AG04449 (cell line): ENCODE data around the gene TRAM2.

Experiments
- CTCF ChIA-PET: fragments of 350-600 bp; formaldehyde crosslinking; extraction: SDS; loops from one replicate; lab custom pipeline; 2021; ENCODE audit warnings: antibody characterized with exemption; lab: Yijun Ruan, JAX
- POLR2A ChIA-PET: fragments of 400-600, 350-600 bp; formaldehyde crosslinking; extraction: SDS; loops from one replicate; lab custom pipeline; 2020; ENCODE audit warnings: antibody characterized with exemption, inconsistent platforms; lab: Yijun Ruan, JAX
- DNase-seq: peaks from one replicate; pipeline ENCODE4 v3.0.0-alpha.2; 2010; ENCODE audit warnings: low read depth, low spot score
- H3K4me3 ChIP-seq: 2 replicates; pipeline ENCODE4 v1.5.1; 2011; ENCODE audit warnings: low read depth, mild to moderate bottlenecking, control low read depth, low read length
- CTCF ChIP-seq: IDR thresholded peaks from one replicate; pipeline ENCODE4 v1.5.1; 2011; ENCODE audit warnings: mild to moderate bottlenecking, moderate library complexity, low read length, control low read depth, inconsistent platforms; ENCODE audit not compliant: insufficient read depth; ENCODE audit errors: missing control alignments

Gene TRAM2

GRCh38 chr6:52550870-52551269, 26.0 kb downstream of the TRAM2 start:
- POLR2A ChIA-PET = interaction anchor here (0.9 to 5.8 kb wide), 5 partner anchors 11 to 36 kb away, joined by 3 to 26 read pairs (median 5); no protein-coding TSS in a partner anchor

GRCh38 chr6:52550014-52550575, 26.8 kb downstream of the TRAM2 start:
- no peak overlapping the region for H3K4me3 ChIP-seq
- ChIA-PET POLR2A (interaction anchor here (0.9 to 5.8 kb wide), 2 partner anchors 10 to 17 kb away, joined by 4 to 26 read pairs; no protein-coding TSS in a partner anchor), CTCF (interaction anchor here (1.0 to 2.2 kb wide), 5 partner anchors 10 to 133 kb away, joined by 3 to 7 read pairs (median 5); no protein-coding TSS in a partner anchor)
- DNase-seq = no peak
- TF ChIP-seq CTCF = no peak

More at GRCh38 chr6:52550870-52551269, 26.0 kb downstream of the TRAM2 start:
- DNase-seq = no peak
- no peak overlapping the region for H3K4me3 ChIP-seq
- no peak for TF ChIP-seq CTCF
- CTCF ChIA-PET = interaction anchor here (1.0 to 2.7 kb wide), 8 partner anchors 8 to 134 kb away, joined by 3 to 7 read pairs (median 3); no protein-coding TSS in a partner anchor

- H3K4me3 ChIP-seq = no peak overlapping the region
- POLR2A ChIA-PET = interaction anchor here (0.9 to 5.8 kb wide), 2 partner anchors 9 to 18 kb away, joined by 4 to 26 read pairs; no protein-coding TSS in a partner anchor
- no peak for TF ChIP-seq CTCF
- DNase-seq = no peak
- CTCF ChIA-PET = interaction anchor here (1.1 to 2.2 kb wide), 4 partner anchors 9 to 133 kb away, joined by 5 to 7 read pairs (median 5); no protein-coding TSS in a partner anchor
These were observed 27.4 kb downstream of the TRAM2 start for GRCh38 chr6:52549428-52549827.

- no peak for TF ChIP-seq CTCF
- no peak for DNase-seq
- POLR2A ChIA-PET = interaction anchor here (5.8 kb wide), 1 partner anchor 9 kb away, joined by 26 read pairs; no protein-coding TSS in a partner anchor
- CTCF ChIA-PET = interaction anchor here (1.1 to 2.0 kb wide), 3 partner anchors 9 to 104 kb away, joined by 5 to 7 read pairs (median 5); no protein-coding TSS in a partner anchor
- no peak overlapping the region for H3K4me3 ChIP-seq
These were observed 27.9 kb downstream of the TRAM2 start for GRCh38 chr6:52548999-52549398.

- ChIA-PET CTCF (interaction anchor here (1.1 to 2.0 kb wide), 2 partner anchors 8 to 12 kb away, joined by 5 to 7 read pairs; no protein-coding TSS in a partner anchor), POLR2A (interaction anchor here (0.6 to 5.8 kb wide), 3 partner anchors 8 to 128 kb away, joined by 3 to 26 read pairs (median 3); partner anchors contain the start of gene EFHC1)
- TF ChIP-seq CTCF = no peak
- H3K4me3 ChIP-seq = no peak overlapping the region
- no peak for DNase-seq
These were observed 28.5 kb downstream of the TRAM2 start for GRCh38 chr6:52548353-52548713.
